Progenitor cell of endocrine pancreas (in vitro differentiated cells): ENCODE measurements around the gene ZNF536. TPM values are rescaled to one million over a fixed set of nuclear protein-coding genes. Genes with fewer than 3 reads are reported as not detected.

Experiments
- DNase-seq: peaks from one replicate; pipeline ENCODE4 v3.0.0; 2021; ENCODE audit warnings: low spot score; ENCODE audit not compliant: unreplicated experiment
- H3K27ac Mint-ChIP-seq: 2 replicates; pipeline ENCODE4 v1.8.0; 2021; ENCODE audit warnings: mild to moderate bottlenecking, moderate library complexity, mixed read lengths
- H3K27me3 Mint-ChIP-seq: 2 replicates; pipeline ENCODE4 v1.8.0; 2021; ENCODE audit warnings: mixed read lengths
- H3K36me3 Mint-ChIP-seq: 2 replicates; pipeline ENCODE4 v1.8.0; 2022; ENCODE audit warnings: mixed read lengths; ENCODE audit not compliant: insufficient read depth
- H3K4me1 Mint-ChIP-seq: 2 replicates; pipeline ENCODE4 v1.8.0; 2021; ENCODE audit warnings: low read depth, mixed read lengths
- H3K4me3 Mint-ChIP-seq: 2 replicates; pipeline ENCODE4 v1.8.0; 2021; ENCODE audit warnings: low read depth, mild to moderate bottlenecking, moderate library complexity, mixed read lengths
- H3K9me3 Mint-ChIP-seq: 2 replicates; pipeline ENCODE4 v1.8.0; 2021; ENCODE audit warnings: low read depth, mixed read lengths
- total RNA-seq: library from RNA; stranded (reverse); gene quantifications from 2 replicates; pipeline ENCODE4 v1.2.1, GENCODE V29; 2021
- TF ChIP-seq, protein P1 (sequence below): fragments of 200-600 bp; sonication (generic); IDR thresholded peaks from one replicate; pipeline ENCODE4 v1.5.0; 2021; ENCODE audit warnings: antibody characterized with exemption, mild to moderate bottlenecking; ENCODE audit not compliant: unreplicated experiment

ZNF536 gene
- total RNA-seq, 1 donor from 2014 or later: 2.0 TPM

DNA sequence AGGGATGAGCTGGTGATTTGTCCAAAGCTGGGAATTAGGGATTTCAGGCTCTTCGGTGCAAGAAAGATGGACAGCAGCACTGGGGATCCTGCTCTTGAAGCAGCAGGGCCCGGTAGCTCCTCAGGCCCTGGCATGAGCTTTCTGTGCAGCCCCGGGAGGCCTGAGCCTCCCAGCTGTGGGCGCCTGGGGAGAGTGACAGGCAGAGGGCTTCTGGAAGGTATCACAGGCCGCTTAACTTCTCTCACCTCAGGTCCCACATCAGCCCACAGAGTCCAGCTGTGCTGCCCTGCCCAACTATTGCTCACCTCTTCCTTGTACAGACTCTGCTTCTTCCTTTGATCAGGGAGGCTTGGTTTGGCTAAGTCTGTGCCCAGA, 14.6 kb upstream of the ZNF536 start:
- Mint-ChIP-seq H3K4me3 (no peak overlapping the region), H3K9me3 (no peaks in the 10 kb centered on the region), H3K4me1 (peaks cover 2% of the 10 kb centered on the region), H3K36me3 (no peaks in the 10 kb centered on the region), H3K27me3 (peaks cover 33% of the 10 kb centered on the region), H3K27ac (no peak overlapping the region)
- no peak for DNase-seq
- TF ChIP-seq, protein P1, sequence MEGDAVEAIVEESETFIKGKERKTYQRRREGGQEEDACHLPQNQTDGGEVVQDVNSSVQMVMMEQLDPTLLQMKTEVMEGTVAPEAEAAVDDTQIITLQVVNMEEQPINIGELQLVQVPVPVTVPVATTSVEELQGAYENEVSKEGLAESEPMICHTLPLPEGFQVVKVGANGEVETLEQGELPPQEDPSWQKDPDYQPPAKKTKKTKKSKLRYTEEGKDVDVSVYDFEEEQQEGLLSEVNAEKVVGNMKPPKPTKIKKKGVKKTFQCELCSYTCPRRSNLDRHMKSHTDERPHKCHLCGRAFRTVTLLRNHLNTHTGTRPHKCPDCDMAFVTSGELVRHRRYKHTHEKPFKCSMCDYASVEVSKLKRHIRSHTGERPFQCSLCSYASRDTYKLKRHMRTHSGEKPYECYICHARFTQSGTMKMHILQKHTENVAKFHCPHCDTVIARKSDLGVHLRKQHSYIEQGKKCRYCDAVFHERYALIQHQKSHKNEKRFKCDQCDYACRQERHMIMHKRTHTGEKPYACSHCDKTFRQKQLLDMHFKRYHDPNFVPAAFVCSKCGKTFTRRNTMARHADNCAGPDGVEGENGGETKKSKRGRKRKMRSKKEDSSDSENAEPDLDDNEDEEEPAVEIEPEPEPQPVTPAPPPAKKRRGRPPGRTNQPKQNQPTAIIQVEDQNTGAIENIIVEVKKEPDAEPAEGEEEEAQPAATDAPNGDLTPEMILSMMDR: no peak

DNA sequence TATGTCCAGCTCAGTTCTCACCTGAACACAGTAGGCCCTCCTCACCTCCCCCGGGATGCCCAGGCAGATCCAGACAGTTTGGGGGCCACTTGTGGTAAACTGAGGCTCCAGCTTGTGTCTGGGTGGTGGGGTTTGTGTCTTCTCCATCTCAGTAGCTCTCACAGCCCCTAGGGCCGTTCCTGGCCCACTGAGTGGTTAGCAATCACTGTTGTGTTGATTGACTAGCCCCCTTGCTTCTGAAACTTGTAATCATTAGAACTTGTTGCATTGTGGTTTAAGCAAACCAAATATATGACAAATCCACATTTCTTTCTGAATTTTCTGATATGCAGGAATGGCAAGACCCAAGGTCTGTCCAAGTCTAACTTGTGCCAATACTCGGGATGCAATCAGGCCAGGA, 13.9 kb upstream of the ZNF536 start:
- H3K27me3 Mint-ChIP-seq: peaks cover 29% of the 10 kb centered on the region
- TF ChIP-seq, protein P1: no peak
- peaks cover 2% of the 10 kb centered on the region for H3K4me1 Mint-ChIP-seq
- H3K9me3 Mint-ChIP-seq: no peaks in the 10 kb centered on the region
- no peak overlapping the region for H3K4me3 Mint-ChIP-seq
- H3K36me3 Mint-ChIP-seq: no peaks in the 10 kb centered on the region
- H3K27ac Mint-ChIP-seq: no peak overlapping the region
- DNase-seq: no peak

DNA sequence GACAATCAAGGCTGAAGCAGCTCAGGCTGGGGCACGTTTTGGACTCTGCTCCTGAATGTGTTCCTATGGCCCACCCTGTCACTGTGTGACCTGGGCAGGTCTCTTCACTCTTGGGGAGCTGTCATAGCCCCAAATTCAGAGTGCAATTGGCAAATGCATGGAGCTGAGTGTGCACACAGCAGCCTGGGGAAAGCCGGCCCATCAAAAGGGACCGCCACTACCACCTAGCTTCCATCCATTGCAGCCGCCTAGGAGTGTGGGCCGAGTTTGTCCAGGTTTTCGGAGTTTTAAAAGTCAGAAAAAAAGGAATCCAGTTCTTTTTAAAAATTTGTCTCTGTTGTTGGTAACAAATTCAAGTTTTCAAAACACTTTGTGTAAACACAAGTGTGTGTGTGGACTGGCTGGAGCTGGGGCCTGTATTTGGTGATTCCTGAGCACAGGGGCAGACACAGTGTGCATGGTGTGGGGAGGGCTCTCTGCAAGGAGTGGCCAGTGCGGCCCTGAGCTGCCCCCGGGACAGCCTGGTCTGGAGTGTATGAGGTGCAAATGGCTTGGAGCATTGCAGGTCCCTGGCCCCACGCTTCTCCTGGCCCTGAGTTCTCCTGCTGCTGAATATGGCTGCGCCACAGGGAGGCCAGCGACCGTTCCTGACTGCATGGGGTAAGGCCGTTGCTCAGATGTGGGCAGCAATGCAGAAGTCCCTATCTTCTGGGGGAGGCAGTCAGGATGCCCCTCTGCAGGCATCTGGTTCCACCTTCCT, 13.2 kb upstream of the ZNF536 start:
- Mint-ChIP-seq H3K27me3 (peaks cover 32% of the 10 kb centered on the region), H3K4me3 (no peak overlapping the region), H3K9me3 (no peaks in the 10 kb centered on the region), H3K4me1 (peaks cover 2% of the 10 kb centered on the region), H3K27ac (no peak overlapping the region), H3K36me3 (no peaks in the 10 kb centered on the region)
- TF ChIP-seq, protein P1: no peak
- no peak for DNase-seq

DNA sequence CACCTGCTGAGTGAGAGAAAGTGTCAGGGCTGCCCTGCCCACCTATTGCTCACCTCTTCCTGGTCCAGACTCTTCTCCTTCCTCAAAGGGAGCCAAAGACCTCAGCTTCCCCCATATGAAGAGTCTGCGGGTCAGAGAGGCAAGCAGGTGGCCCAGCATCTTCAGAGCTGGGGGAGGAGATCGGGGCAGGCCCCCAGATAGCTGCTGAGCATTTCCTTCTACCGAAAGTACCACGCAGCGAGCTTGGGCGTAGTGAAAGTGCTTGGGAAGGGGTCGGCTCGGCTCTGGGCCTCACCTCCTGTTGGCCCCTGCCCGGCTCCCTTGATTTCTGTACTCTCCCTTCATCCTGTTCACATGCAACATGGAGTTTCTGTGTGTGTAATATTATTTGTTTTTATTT, 12.2 kb upstream of the ZNF536 start:
- no peaks in the 10 kb centered on the region for H3K36me3 Mint-ChIP-seq
- H3K4me1 Mint-ChIP-seq: peaks cover 2% of the 10 kb centered on the region

DNA sequence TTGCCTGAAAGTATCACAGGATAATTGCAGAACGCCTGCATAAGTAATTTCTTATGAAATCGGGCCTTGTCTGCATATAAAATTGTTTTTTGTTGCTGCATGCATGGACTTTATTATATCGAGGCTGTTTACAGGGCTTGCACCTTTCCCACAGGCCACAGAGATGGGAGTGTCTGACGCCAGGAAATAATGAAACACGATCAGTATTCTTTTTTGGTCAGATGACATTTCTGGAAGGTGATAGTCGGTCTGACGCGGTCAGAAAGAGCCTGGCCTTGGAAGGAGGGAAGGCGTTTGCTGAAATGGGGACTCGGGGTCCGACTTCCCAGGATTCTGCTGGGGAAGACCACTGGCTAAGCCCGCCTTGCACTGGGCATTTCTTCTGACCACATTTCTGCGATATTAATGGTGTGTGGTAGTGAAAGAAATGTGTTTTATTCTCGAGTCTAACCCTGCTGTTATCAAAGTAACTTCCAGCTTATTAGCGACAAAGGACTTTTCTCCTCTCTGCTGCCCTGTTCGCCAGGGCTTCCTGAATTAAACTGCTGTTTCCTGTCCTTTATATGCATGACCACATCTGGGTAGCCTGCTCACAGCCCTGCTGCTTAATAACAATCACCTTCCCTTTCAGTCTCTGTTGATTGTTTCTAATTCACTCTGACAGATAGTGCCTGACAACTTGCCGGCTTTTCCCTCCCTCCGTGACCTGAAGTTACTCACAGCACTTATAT, 11.6 kb upstream of the ZNF536 start:
- Mint-ChIP-seq H3K9me3 (no peaks in the 10 kb centered on the region), H3K4me1 (peaks cover 2% of the 10 kb centered on the region), H3K27me3 (peaks cover 34% of the 10 kb centered on the region), H3K36me3 (no peaks in the 10 kb centered on the region), H3K27ac (no peak overlapping the region), H3K4me3 (no peak overlapping the region)
- DNase-seq: no peak
- TF ChIP-seq, protein P1: no peak

More for the DNA sequence above, 12.2 kb upstream of the ZNF536 start:
- H3K27me3 Mint-ChIP-seq: peaks cover 31% of the 10 kb centered on the region
- TF ChIP-seq, protein P1: no peak
- no peak overlapping the region for H3K27ac Mint-ChIP-seq
- H3K9me3 Mint-ChIP-seq: no peaks in the 10 kb centered on the region
- no peak overlapping the region for H3K4me3 Mint-ChIP-seq
- DNase-seq: no peak
